Type B pancreatic cell (in vitro differentiated cells): ENCODE measurements around the gene SCAI. TPM values are rescaled to one million over a fixed set of nuclear protein-coding genes. Genes with fewer than 3 reads are reported as not detected.
"Not testable (repeated sequence)": the region's sequence is repeated elsewhere in the genome, so short reads cannot be mapped to it uniquely, and the experiment has no call there.

Source experiments
- DNase-seq: peaks from one replicate; pipeline ENCODE4 v3.0.0; 2021; ENCODE audit warnings: mixed read lengths; ENCODE audit not compliant: unreplicated experiment; ENCODE audit errors: extremely low spot score
- H3K27ac Mint-ChIP-seq: 2 replicates; pipeline ENCODE4 v1.8.0; 2021; ENCODE audit warnings: mild to moderate bottlenecking, mixed read lengths
- H3K27me3 Mint-ChIP-seq: 2 replicates; pipeline ENCODE4 v1.8.0; 2021; ENCODE audit warnings: mixed read lengths
- H3K36me3 Mint-ChIP-seq: 2 replicates; pipeline ENCODE4 v1.8.0; 2021; ENCODE audit warnings: mixed read lengths
- H3K4me1 Mint-ChIP-seq: one replicate; pipeline ENCODE4 v1.8.0; 2021; ENCODE audit warnings: mixed read lengths; ENCODE audit not compliant: unreplicated experiment
- H3K4me3 Mint-ChIP-seq: 2 replicates; pipeline ENCODE4 v1.8.0; 2021; ENCODE audit warnings: mild to moderate bottlenecking, mixed read lengths
- H3K9me3 Mint-ChIP-seq: 2 replicates; pipeline ENCODE4 v1.8.0; 2021; ENCODE audit warnings: mixed read lengths
- CTCF ChIP-seq: fragments of 200-600 bp; sonication (generic); conservative IDR thresholded peaks from 2 replicates; pipeline ENCODE4 v1.5.0; 2021; ENCODE audit warnings: antibody characterized with exemption, mild to moderate bottlenecking
- total RNA-seq: library from RNA; stranded (reverse); gene quantifications from 2 replicates; pipeline ENCODE4 v1.2.1, GENCODE V29; 2021; ENCODE audit warnings: low replicate concordance

Gene SCAI
- total RNA-seq, 1 donor from 2014 or later: 12.8 TPM

GRCh38 chr9:125085703-125086477 lies 57.4 kb downstream of the SCAI start:
- no peak for DNase-seq
- Mint-ChIP-seq H3K36me3 (peaks cover 16% of the 10 kb centered on the region), H3K9me3 (peaks cover 4% of the 10 kb centered on the region), H3K4me1 (no peaks in the 10 kb centered on the region), H3K27me3 (no peaks in the 10 kb centered on the region), H3K27ac (no peak overlapping the region), H3K4me3 (no peak overlapping the region)
- TF ChIP-seq CTCF: no peak

DNA sequence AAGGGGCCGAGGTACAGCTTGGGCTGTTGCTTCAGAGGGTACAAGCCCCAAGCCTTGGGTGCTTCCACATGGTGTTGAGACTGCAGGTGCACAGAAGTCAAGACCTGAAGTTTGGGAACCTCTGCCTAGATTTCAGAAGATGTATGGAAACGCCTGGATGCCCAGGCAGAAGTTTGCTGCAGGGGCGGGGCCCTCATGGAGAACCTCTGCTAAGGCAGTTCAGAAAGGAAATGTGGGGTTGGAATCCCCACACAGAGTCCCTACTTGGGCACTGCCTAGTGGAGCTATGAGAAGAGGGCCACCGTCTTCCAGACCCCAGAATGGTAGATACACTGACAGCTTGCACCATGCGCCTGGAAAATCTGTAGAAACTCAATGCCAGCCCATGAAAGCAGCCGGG lies 61.1 kb downstream of the SCAI start:
- H3K36me3 Mint-ChIP-seq: peaks cover 17% of the 10 kb centered on the region
- H3K9me3 Mint-ChIP-seq, H3K4me1 Mint-ChIP-seq, H3K27ac Mint-ChIP-seq, H3K4me3 Mint-ChIP-seq, H3K27me3 Mint-ChIP-seq, DNase-seq: not testable (repeated sequence)

- H3K27me3 Mint-ChIP-seq, H3K9me3 Mint-ChIP-seq, H3K27ac Mint-ChIP-seq, DNase-seq, H3K4me1 Mint-ChIP-seq, H3K4me3 Mint-ChIP-seq: not testable (repeated sequence)
- peaks cover 17% of the 10 kb centered on the region for H3K36me3 Mint-ChIP-seq
These were observed 62.5 kb downstream of the SCAI start for GRCh38 chr9:125080797-125081196.

- Mint-ChIP-seq H3K4me3 (no peak overlapping the region), H3K9me3 (peaks cover 5% of the 10 kb centered on the region), H3K27me3 (no peaks in the 10 kb centered on the region), H3K27ac (no peak overlapping the region), H3K4me1 (no peaks in the 10 kb centered on the region), H3K36me3 (peaks cover 14% of the 10 kb centered on the region)
- TF ChIP-seq CTCF: no peak
- DNase-seq: no peak
These were observed 63.4 kb downstream of the SCAI start for GRCh38 chr9:125079931-125080330.

DNA sequence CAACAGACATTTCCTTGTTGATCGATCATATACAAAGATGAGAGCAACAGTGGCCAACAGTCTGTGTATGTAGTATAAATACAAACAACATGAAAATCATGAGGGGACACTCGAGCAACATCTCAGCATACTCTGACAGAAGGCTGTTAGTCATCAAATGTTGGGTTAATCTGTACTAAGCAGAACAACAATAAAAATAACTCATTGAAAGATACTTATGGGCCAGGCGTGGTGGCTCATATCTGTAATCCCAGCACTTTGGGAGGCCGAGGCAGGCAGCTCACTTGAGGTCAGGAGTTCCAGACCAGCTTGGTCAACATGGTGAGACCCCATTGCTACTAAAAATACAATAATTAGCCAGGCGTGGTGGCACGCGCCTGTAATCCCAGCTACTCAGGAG lies 67.3 kb downstream of the SCAI start:
- Mint-ChIP-seq H3K4me1 (no peaks in the 10 kb centered on the region), H3K36me3 (peaks cover 2% of the 10 kb centered on the region), H3K27ac (no peak overlapping the region), H3K4me3 (no peak overlapping the region), H3K27me3 (no peaks in the 10 kb centered on the region), H3K9me3 (peaks cover 3% of the 10 kb centered on the region)
- DNase-seq: no peak
- TF ChIP-seq CTCF: no peak

DNA sequence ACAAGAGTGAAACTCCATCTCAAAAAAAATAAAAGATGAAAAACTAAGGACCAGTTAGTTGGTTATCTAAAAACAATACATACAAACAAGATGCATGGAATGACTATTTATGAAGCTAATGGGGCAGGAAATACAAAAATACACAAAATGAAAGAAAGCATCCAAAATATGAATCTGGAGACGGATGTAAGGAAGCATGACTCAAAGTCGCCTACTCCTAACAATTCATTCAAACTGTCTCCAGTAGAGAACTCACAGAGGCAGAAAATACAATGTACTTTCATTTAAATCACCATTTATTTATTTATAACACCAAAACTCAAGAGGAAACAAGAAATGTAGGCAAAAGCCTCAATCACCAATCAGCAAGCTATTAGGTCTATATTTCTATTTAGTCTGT lies 68.4 kb downstream of the SCAI start:
- Mint-ChIP-seq H3K27me3 (no peaks in the 10 kb centered on the region), H3K4me1 (no peaks in the 10 kb centered on the region), H3K36me3 (no peaks in the 10 kb centered on the region), H3K4me3 (no peak overlapping the region), H3K9me3 (no peaks in the 10 kb centered on the region), H3K27ac (no peak overlapping the region)
- no peak for TF ChIP-seq CTCF
- DNase-seq: no peak
